GM21515 (cell line): ENCODE data around the gene GP5.

Experiments used
- ATAC-seq: cut with Tn5 transposase; IDR thresholded peaks from one replicate; pipeline ENCODE4 v1.9.1; 2021; ENCODE audit not compliant: unreplicated experiment

GP5 gene

GRCh38 chr3:194397757-194398312, 1.2 kb downstream of the GP5 start:
- no peak for ATAC-seq

GRCh38 chr3:194396859-194397756, 2.0 kb downstream of the GP5 start:
- ATAC-seq = no peak

GRCh38 chr3:194396539-194396858, 2.6 kb downstream of the GP5 start:
- ATAC-seq = no peak

- no peak for ATAC-seq
These were observed 3.1 kb downstream of the GP5 start for GRCh38 chr3:194395778-194396538.

GRCh38 chr3:194395212-194395611, 3.9 kb downstream of the GP5 start:
- no peak for ATAC-seq

GRCh38 chr3:194392576-194392975, 6.5 kb downstream of the GP5 start:
- no peak for ATAC-seq

GRCh38 chr3:194390835-194391234, 8.2 kb downstream of the GP5 start:
- no peak for ATAC-seq

GRCh38 chr3:194389269-194389668, 9.8 kb downstream of the GP5 start:
- ATAC-seq = no peak

- no peak for ATAC-seq
These were observed 11.1 kb downstream of the GP5 start for GRCh38 chr3:194387926-194388418.

GRCh38 chr3:194387276-194387675, 11.8 kb downstream of the GP5 start:
- no peak for ATAC-seq

- no peak for ATAC-seq
These were observed 12.4 kb downstream of the GP5 start for GRCh38 chr3:194386648-194387047.

- ATAC-seq = no peak
These were observed 13.0 kb downstream of the GP5 start for GRCh38 chr3:194386066-194386465.

GRCh38 chr3:194384569-194385001, 14.5 kb downstream of the GP5 start:
- ATAC-seq = no peak

GRCh38 chr3:194384156-194384555, 14.9 kb downstream of the GP5 start:
- no peak for ATAC-seq

GRCh38 chr3:194383276-194383940, 15.7 kb downstream of the GP5 start:
- ATAC-seq = no peak

- ATAC-seq = no peak
These were observed 16.2 kb downstream of the GP5 start for GRCh38 chr3:194382892-194383223.

GRCh38 chr3:194382196-194382891, 16.7 kb downstream of the GP5 start:
- no peak for ATAC-seq

GRCh38 chr3:194381460-194381875, 17.6 kb downstream of the GP5 start:
- no peak for ATAC-seq

GRCh38 chr3:194380326-194380725, 18.7 kb downstream of the GP5 start:
- no peak for ATAC-seq

GRCh38 chr3:194379651-194380050, 19.4 kb downstream of the GP5 start:
- no peak for ATAC-seq

- no peak for ATAC-seq
These were observed 19.8 kb downstream of the GP5 start for GRCh38 chr3:194379231-194379630.
